Upper lobe of right lung (tissue), 1 donor: ENCODE measurements around the gene KLHL1. TPM values are rescaled to one million over a fixed set of nuclear protein-coding genes. Genes with fewer than 3 reads are reported as not detected.

ENCODE experiments used
- ATAC-seq: fragments of 200-7000 bp; cut with Tn5 transposase; one replicate; pipeline ENCODE4 v1.9.1; 2020; ENCODE audit warnings: mild to moderate bottlenecking, moderate library complexity
- DNase-seq: peaks from one replicate; pipeline ENCODE4 v3.0.0-alpha.2; 2020
- H3K27ac ChIP-seq: fragments of 200-600 bp; one replicate; pipeline ENCODE4 v1.8.0; 2022
- H3K27me3 ChIP-seq: fragments of 200-600 bp; one replicate; pipeline ENCODE4 v1.8.0; 2022; ENCODE audit warnings: mild to moderate bottlenecking
- H3K36me3 ChIP-seq: fragments of 200-600 bp; one replicate; pipeline ENCODE4 v1.8.0; 2022
- H3K4me1 ChIP-seq: fragments of 200-600 bp; one replicate; pipeline ENCODE4 v1.8.0; 2022
- H3K4me3 ChIP-seq: fragments of 200-600 bp; one replicate; pipeline ENCODE4 v1.8.0; 2022; ENCODE audit warnings: mild to moderate bottlenecking
- H3K9me3 ChIP-seq: fragments of 200-600 bp; one replicate; pipeline ENCODE4 v1.8.0; 2022
- CTCF ChIP-seq: fragments of 200-600 bp; IDR thresholded peaks from one replicate; pipeline ENCODE4 v1.8.0; 2022; ENCODE audit warnings: antibody characterized with exemption
- intact Hi-C: fragments of 100-400 bp; cut with DNase I; formaldehyde crosslinking; loops from one replicate; pipeline ENCODE4 v1.11.0; 2022
- total RNA-seq: library from RNA; stranded (reverse); fragmentation: NEBNext Ultra II Directional; extraction: Animal tissue kit (Norgen Biotek cat#: 25700); gene quantifications from one replicate; pipeline ENCODE4 v1.2.1, GENCODE V29; 2021
- donor health status: DM: no; HTN: yes; CAD: no; lungs with severe emphysema.

KLHL1 gene
- total RNA-seq, 1 donor from 2014 or later = not detected

DNA sequence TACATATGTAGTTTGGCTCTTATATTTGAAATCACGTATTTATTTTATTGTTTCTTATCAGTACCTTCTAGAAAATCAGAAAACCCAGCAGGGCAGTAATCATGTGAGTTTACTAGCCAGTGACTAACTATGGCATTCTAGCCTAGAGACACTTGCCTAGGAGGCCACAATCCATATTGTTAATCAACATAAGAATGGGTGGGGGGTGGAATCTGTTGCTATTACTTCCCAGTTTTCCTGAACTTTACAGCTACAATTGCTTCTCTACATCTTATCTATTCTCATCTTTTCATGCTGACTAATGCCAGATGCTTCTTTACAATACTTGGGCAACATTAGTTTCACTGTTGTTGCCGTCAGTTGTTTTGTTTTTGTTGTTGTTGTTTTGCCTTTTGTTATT, 19.3 kb downstream of the KLHL1 start:
- ATAC-seq = no peak
- no peaks in the 10 kb centered on the region for H3K4me1 ChIP-seq
- no peak overlapping the region for H3K4me3 ChIP-seq
- H3K9me3 ChIP-seq = no peaks in the 10 kb centered on the region
- DNase-seq = no peak
- no peak for TF ChIP-seq CTCF
- no peak overlapping the region for H3K27ac ChIP-seq
- no peaks in the 10 kb centered on the region for H3K36me3 ChIP-seq
- intact Hi-C loops = no loop called here
- H3K27me3 ChIP-seq = no peaks in the 10 kb centered on the region

GRCh38 chr13:70087247-70087646, 21.0 kb downstream of the KLHL1 start:
- Histone ChIP-seq H3K4me1 (no peaks in the 10 kb centered on the region), H3K4me3 (no peak overlapping the region), H3K9me3 (no peaks in the 10 kb centered on the region), H3K27ac (no peak overlapping the region), H3K36me3 (no peaks in the 10 kb centered on the region), H3K27me3 (no peaks in the 10 kb centered on the region)
- DNase-seq (no peak), ATAC-seq (no peak)
- no peak for TF ChIP-seq CTCF
- intact Hi-C loops = no loop called here

- ATAC-seq = no peak
- TF ChIP-seq CTCF = no peak
- no peaks in the 10 kb centered on the region for H3K9me3 ChIP-seq
- H3K4me3 ChIP-seq = no peak overlapping the region
- H3K27ac ChIP-seq = no peak overlapping the region
- intact Hi-C loops = no loop called here
- no peaks in the 10 kb centered on the region for H3K36me3 ChIP-seq
- no peak for DNase-seq
- H3K27me3 ChIP-seq = no peaks in the 10 kb centered on the region
- no peaks in the 10 kb centered on the region for H3K4me1 ChIP-seq
Measured at GRCh38 chr13:70080012-70080411, 28.2 kb downstream of the KLHL1 start.

DNA sequence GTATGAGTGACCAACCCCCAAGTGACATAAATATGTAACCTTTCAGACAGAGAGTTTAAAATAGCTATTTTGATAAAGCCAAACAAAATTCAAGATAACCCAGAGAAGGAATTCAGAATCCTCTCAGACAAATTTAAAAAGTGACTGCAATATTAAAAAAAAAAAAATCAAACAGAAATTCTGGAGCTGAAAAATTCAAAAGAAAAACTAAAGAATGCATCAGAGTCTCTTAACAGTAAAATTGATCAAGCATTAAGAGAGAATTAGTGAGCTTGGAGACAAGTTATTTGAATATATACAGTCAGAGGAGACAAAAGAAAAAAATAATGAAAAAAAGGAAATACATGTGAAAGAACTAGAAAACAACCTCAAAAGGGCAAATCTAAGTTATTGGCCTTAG, 53.7 kb downstream of the KLHL1 start:
- ATAC-seq = no peak
- no peaks in the 10 kb centered on the region for H3K27me3 ChIP-seq
- H3K4me1 ChIP-seq = no peaks in the 10 kb centered on the region
- no peak overlapping the region for H3K4me3 ChIP-seq
- no peaks in the 10 kb centered on the region for H3K36me3 ChIP-seq
- no peak overlapping the region for H3K27ac ChIP-seq
- intact Hi-C loops = no loop called here
- no peak for DNase-seq
- no peak for TF ChIP-seq CTCF
- H3K9me3 ChIP-seq = no peaks in the 10 kb centered on the region

DNA sequence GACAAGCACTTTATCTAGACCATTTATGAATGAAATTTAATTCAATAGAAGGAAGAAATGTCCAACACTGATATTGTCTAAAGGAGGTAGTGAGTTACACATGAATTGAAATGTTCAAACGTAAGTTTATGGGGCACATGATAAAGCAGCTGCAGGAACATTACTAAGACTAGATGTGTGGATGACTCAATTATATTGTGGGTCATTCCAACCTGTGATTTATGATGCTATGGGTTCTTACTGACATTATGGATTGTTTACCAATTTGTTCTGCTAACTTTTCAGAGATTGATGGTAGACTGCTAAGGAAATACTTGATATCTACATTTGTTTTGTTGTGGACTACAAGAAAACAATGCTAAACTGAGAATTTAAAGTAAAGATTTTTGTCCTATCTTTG, 56.7 kb downstream of the KLHL1 start:
- no peak overlapping the region for H3K4me3 ChIP-seq
- no peak for DNase-seq
- no peaks in the 10 kb centered on the region for H3K36me3 ChIP-seq
- TF ChIP-seq CTCF = no peak
- H3K9me3 ChIP-seq = no peaks in the 10 kb centered on the region
- intact Hi-C loops = no loop called here
- H3K4me1 ChIP-seq = no peaks in the 10 kb centered on the region
- H3K27me3 ChIP-seq = no peaks in the 10 kb centered on the region
- no peak for ATAC-seq
- H3K27ac ChIP-seq = no peak overlapping the region

DNA sequence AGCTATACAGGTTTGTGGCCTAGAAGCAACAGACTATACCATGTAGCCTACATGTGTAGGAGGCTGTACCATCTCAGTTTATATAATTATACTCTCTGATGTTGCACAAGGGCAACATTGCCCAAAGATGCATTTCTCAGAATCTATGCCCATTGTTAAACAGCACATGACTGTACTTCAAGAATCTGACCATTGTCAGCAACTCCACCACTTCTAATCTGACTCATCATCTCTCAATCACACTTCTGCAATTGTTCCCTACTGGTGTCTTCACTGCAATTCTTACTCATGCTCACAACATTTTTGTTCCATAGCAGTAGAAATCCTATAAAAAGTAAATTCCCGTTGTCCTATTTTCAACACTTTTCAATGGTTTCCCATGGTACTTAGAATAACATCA, 64.6 kb downstream of the KLHL1 start:
- no peak overlapping the region for H3K4me3 ChIP-seq
- intact Hi-C loops = no loop called here
- ATAC-seq (no peak), DNase-seq (no peak)
- H3K36me3 ChIP-seq = no peaks in the 10 kb centered on the region
- no peaks in the 10 kb centered on the region for H3K27me3 ChIP-seq
- no peaks in the 10 kb centered on the region for H3K4me1 ChIP-seq
- H3K27ac ChIP-seq = no peak overlapping the region
- no peak for TF ChIP-seq CTCF
- no peaks in the 10 kb centered on the region for H3K9me3 ChIP-seq
